AG10803 (cell line): ENCODE data around the gene HSDL2.

Source experiments
- DNase-seq: peaks from one replicate; pipeline ENCODE4 v3.0.0; 2010; ENCODE audit warnings: low read depth
- H3K4me3 ChIP-seq: 2 replicates; pipeline ENCODE4 v1.5.1; 2011; ENCODE audit warnings: mild to moderate bottlenecking, low read length, control low read depth
- TF ChIP-seq, protein P1 (sequence below): conservative IDR thresholded peaks from 2 replicates; pipeline ENCODE4 v1.5.1; 2011; ENCODE audit warnings: mild to moderate bottlenecking, low read length, control low read depth, inconsistent platforms

HSDL2 gene

DNA sequence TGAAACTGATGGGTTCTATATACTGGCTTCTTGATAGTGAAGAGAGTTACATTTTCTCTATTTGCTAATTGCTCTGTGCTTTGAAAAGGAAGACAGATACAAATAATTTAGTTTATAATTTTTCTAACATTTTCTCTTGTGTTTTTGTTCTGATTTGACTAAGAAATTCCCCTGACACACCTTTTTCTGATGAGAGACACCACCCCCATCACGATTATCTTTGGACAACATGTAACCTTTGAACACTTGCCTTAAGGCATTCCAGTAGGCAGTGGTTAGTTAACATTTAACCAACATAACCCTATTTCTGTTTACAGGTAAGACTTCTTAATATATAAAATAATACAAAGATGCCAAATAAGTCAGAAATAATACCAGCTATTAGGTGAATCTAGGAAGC, 42.4 kb upstream of the HSDL2 start:
- no peak for DNase-seq
- H3K4me3 ChIP-seq: no peak overlapping the region
- TF ChIP-seq, protein P1, sequence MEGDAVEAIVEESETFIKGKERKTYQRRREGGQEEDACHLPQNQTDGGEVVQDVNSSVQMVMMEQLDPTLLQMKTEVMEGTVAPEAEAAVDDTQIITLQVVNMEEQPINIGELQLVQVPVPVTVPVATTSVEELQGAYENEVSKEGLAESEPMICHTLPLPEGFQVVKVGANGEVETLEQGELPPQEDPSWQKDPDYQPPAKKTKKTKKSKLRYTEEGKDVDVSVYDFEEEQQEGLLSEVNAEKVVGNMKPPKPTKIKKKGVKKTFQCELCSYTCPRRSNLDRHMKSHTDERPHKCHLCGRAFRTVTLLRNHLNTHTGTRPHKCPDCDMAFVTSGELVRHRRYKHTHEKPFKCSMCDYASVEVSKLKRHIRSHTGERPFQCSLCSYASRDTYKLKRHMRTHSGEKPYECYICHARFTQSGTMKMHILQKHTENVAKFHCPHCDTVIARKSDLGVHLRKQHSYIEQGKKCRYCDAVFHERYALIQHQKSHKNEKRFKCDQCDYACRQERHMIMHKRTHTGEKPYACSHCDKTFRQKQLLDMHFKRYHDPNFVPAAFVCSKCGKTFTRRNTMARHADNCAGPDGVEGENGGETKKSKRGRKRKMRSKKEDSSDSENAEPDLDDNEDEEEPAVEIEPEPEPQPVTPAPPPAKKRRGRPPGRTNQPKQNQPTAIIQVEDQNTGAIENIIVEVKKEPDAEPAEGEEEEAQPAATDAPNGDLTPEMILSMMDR: no peak

DNA sequence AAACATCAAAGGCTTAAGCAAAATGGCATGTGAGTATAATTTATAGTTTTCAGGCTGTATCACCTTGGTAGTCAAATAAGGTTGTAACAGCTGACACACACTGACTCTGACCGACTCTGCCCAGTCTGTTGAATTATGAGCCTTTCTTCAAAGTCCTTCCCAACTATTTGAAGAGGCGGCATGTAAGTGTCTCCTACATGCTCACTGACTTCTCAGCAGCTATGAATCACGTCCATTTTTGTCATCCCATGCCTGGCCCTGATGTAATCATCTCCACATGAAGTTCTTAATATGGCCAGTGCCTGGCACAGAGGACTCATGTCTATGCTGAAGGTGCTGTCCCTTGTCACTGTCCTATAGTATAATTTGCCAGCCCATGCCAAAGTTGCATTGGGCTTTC, 41.3 kb upstream of the HSDL2 start:
- DNase-seq: peak; percentile 78
- no peak overlapping the region for H3K4me3 ChIP-seq

DNA sequence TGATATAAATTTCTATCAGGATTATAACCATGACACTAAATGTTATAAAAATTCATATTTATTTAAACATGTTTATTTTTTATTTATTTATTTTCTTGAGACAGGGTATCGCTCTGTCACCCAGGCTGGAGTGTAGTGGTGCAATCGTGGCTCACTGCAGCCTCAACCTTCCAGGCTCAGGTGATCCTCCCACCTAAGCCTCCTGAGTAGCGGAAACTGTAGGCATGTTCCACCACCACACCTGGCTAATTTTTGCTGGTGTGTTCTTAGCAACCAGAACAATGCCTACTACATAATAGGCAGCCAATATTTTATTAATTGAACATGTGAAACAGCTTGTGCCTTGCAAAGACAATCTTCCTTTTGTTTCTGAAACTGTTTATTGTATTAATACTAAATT, 40.0 kb upstream of the HSDL2 start:
- DNase-seq: no peak
- H3K4me3 ChIP-seq: no peak overlapping the region
- TF ChIP-seq, protein P1: no peak

More for the DNA sequence above, 41.3 kb upstream of the HSDL2 start:
- TF ChIP-seq, protein P1: no peak

DNA sequence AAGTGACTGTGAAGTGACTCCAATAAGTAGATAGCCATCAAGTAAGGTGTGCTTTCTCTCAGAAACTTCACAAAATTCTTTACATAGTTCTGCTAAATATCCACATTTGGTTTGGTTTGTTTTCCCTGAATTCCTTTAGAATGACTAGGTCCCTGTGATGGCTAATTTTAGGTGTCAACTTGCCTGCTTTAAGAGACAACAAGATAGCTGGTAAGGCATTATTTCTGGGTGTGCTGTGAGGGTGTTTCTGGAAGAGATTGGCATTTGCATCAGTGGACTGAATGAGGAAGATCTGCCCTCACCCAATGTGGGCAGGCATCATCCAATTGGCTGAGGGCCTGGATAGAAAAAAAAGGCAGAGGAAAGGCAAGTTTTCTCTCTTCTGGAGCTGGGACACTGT, 38.2 kb upstream of the HSDL2 start:
- peak; percentile 85 for DNase-seq
- no peak overlapping the region for H3K4me3 ChIP-seq
- TF ChIP-seq, protein P1: no peak

DNA sequence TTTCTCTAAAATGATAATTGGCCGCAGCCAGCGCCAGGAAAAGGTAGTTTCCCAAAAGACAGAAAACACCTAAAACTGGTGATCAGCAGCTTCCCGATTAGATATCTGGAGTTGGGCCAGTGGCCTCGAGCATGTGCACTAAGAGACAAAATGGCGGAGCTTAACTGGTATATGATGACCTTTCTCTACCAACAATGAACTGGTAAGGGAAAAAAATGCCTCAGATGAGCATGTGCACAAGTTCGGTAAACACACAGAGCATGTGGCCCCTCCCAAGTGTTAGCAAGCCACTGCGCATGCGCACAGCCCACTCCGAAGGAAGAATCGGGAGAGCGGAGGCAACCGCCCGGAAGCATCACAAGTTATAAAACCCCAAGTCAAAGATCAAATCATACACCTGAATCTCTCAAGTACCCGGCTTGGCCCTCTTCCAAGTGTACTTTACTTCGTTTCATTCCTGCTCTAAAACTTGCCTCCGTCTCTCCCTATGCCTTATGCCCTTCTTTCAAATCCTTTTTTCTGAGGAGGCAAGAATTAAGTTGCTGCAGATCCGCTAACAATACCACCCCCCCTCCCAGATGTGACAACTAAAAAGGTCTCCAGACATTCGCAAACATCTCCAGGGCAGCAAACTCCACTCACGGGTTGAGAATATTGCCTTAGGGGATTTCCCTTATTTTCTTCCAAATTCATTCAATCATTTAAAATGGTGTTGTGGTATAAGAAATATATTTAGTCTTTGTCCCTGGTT, 31.5 kb upstream of the HSDL2 start:
- peak overlapping the region; percentile 65 for H3K4me3 ChIP-seq
- TF ChIP-seq, protein P1: no peak
- DNase-seq: peak; percentile 73

DNA sequence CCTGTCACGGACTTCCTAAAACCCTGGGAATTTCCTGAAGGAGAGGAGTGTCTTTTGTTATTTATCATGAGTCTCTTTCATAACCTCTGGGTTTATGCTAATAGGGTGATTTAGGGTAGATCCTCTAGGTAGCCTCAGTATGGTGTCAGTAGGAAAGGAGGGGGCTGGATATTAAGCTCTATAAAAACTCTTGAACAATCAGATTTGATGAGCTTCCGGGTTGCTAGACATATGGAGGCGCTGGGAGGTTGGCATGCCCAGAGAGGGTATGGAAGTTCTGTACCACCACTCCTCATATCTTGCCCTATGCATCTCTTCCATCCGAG, 30.9 kb upstream of the HSDL2 start:
- H3K4me3 ChIP-seq: no peak overlapping the region; the same call in 1 of the 2 replicates

DNA sequence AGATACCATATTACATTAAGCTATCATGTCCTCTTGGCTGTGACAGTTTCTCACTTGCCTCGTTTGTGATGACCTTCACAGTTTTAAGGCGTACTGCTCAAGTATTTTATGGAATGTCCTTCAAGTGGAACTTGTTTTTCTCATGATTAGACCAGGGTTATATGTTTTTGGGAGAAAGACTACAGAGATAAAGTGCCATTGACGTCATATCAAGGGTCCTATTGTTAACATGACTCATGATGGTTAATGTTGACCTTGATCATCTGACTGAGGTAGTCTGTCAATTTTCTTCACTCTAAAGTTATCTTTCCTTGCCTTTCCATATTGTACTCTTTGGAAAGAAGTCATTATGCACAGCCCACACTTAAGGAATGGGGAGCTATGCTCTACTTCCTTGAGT, 28.7 kb upstream of the HSDL2 start:
- DNase-seq: no peak
- TF ChIP-seq, protein P1: no peak
- no peak overlapping the region for H3K4me3 ChIP-seq

More for the DNA sequence above, 30.9 kb upstream of the HSDL2 start:
- TF ChIP-seq, protein P1: no peak
- no peak for DNase-seq
